Neural cell (in vitro differentiated cells): ENCODE measurements around the gene CDK11B. TPM values are rescaled to one million over a fixed set of nuclear protein-coding genes. Genes with fewer than 3 reads are reported as not detected.

ENCODE experiments used
- H2AFZ ChIP-seq: fragments of 200-600, 300-800 bp; sonication (generic), shearing (Covaris generic); 2 replicates; pipeline ENCODE4 v1.6.0; 2014; ENCODE audit warnings: low read depth, mild to moderate bottlenecking, antibody characterized with exemption, low read length, moderate library complexity
- H3F3A ChIP-seq: fragments of 200-600 bp; shearing (Covaris generic); 2 replicates; pipeline ENCODE4 v1.6.1; 2016; ENCODE audit warnings: mild to moderate bottlenecking, moderate library complexity, mixed read lengths, antibody characterized with exemption, low read length; ENCODE audit not compliant: insufficient read depth, poor library complexity, severe bottlenecking
- H3K27ac ChIP-seq: fragments of 200-600, 300-800 bp; sonication (generic), shearing (Covaris generic); 2 replicates; pipeline ENCODE4 v1.5.1; 2014; ENCODE audit warnings: mild to moderate bottlenecking, low read length, moderate library complexity
- H3K27me3 ChIP-seq: fragments of 300-800, 200-600 bp; sonication (generic), shearing (Covaris generic); 2 replicates; pipeline ENCODE4 v1.6.0; 2014; ENCODE audit warnings: mild to moderate bottlenecking, low read depth, low read length, moderate library complexity; ENCODE audit not compliant: insufficient read depth
- H3K36me3 ChIP-seq: fragments of 300-800, 200-600 bp; sonication (generic), shearing (Covaris generic); 2 replicates; pipeline ENCODE4 v1.5.1; 2014; ENCODE audit warnings: mild to moderate bottlenecking, antibody characterized with exemption, low read length, moderate library complexity; ENCODE audit not compliant: insufficient read depth
- H3K4me2 ChIP-seq: fragments of 300-800, 200-600 bp; sonication (generic), shearing (Covaris generic); 2 replicates; pipeline ENCODE4 v1.6.0; 2014; ENCODE audit warnings: mild to moderate bottlenecking, low read length
- H3K4me3 ChIP-seq: fragments of 300-800, 200-600 bp; sonication (generic), shearing (Covaris generic); 2 replicates; pipeline ENCODE4 v1.5.1; 2014; ENCODE audit warnings: mild to moderate bottlenecking, low read length, moderate library complexity
- H3K79me2 ChIP-seq: fragments of 200-600 bp; shearing (Covaris generic); replicated peaks from 2 replicates; pipeline ENCODE4 v1.6.0; 2014; ENCODE audit warnings: mild to moderate bottlenecking, low read length, moderate library complexity; ENCODE audit not compliant: insufficient read depth
- H3K9ac ChIP-seq: fragments of 300-800, 200-600 bp; sonication (generic), shearing (Covaris generic); 2 replicates; pipeline ENCODE4 v1.6.1; 2016; ENCODE audit warnings: mild to moderate bottlenecking, low read length, mixed read lengths
- H3K9me2 ChIP-seq: fragments of 200-600 bp; shearing (Covaris generic); 2 replicates; pipeline ENCODE4 v1.6.1; 2016; ENCODE audit warnings: mild to moderate bottlenecking, low read length, mixed read lengths; ENCODE audit not compliant: insufficient read depth
- H3K9me3 ChIP-seq: fragments of 200-600, 300-800 bp; sonication (generic), shearing (Covaris generic); 2 replicates; pipeline ENCODE4 v1.6.1; 2016; ENCODE audit warnings: mild to moderate bottlenecking, mixed run types, low read length, moderate library complexity, mixed read lengths
- H4K20me1 ChIP-seq: fragments of 200-600 bp; shearing (Covaris generic); 2 replicates; pipeline ENCODE4 v1.6.1; 2016; ENCODE audit warnings: mild to moderate bottlenecking, mixed run types; ENCODE audit not compliant: insufficient read depth
- CTCF ChIP-seq: fragments of 450-650 bp; IDR thresholded peaks from 2 replicates; pipeline ENCODE4 v1.5.1; 2014; ENCODE audit warnings: antibody characterized with exemption, mild to moderate bottlenecking, moderate library complexity; ENCODE audit not compliant: poor library complexity, severe bottlenecking
- EP300 ChIP-seq: fragments of 450-650 bp; conservative IDR thresholded peaks from 2 replicates; pipeline ENCODE4 v1.6.1; 2014; ENCODE audit warnings: antibody characterized with exemption, mild to moderate bottlenecking, moderate library complexity; ENCODE audit not compliant: poor library complexity, severe bottlenecking
- EZH2 ChIP-seq: fragments of 200-600, 300-800 bp; shearing (Covaris generic), sonication (generic); IDR thresholded peaks from 2 replicates; pipeline ENCODE4 v1.6.1; 2014; ENCODE audit warnings: antibody characterized with exemption, low read length, borderline replicate concordance, mild to moderate bottlenecking; ENCODE audit not compliant: insufficient read depth, poor library complexity, severe bottlenecking
- MXI1 ChIP-seq: fragments of 450-650 bp; conservative IDR thresholded peaks from 2 replicates; pipeline ENCODE4 v1.6.1; 2014; ENCODE audit warnings: antibody characterized with exemption, mild to moderate bottlenecking; ENCODE audit not compliant: poor library complexity, severe bottlenecking
- POLR2AphosphoS5 ChIP-seq: IDR thresholded peaks from 2 replicates; pipeline ENCODE4 v1.6.1; 2012
- RAD21 ChIP-seq: fragments of 450-650 bp; conservative IDR thresholded peaks from 2 replicates; pipeline ENCODE4 v1.6.1; 2014; ENCODE audit warnings: antibody characterized with exemption, mild to moderate bottlenecking, moderate library complexity
- REST ChIP-seq: IDR thresholded peaks from 2 replicates; pipeline ENCODE4 v1.6.1; 2012; ENCODE audit warnings: borderline replicate concordance
- SMC3 ChIP-seq: fragments of 450-650 bp; conservative IDR thresholded peaks from 2 replicates; pipeline ENCODE4 v1.6.1; 2014; ENCODE audit warnings: antibody characterized with exemption, mild to moderate bottlenecking, moderate library complexity; ENCODE audit not compliant: poor library complexity
- TAF1 ChIP-seq: IDR thresholded peaks from 2 replicates; pipeline ENCODE4 v1.6.1; 2012; ENCODE audit warnings: low read depth
- polyA plus RNA-seq: library from polyadenylated mRNA; depleted of rRNA; stranded (reverse); fragments of >200 nt; gene quantifications from 2 replicates; pipeline ENCODE4 v1.2.3, GENCODE V29; 2014

CDK11B gene
- polyA plus RNA-seq, 1 donor from 2014 or later, result 9.6 TPM

GRCh38 chr1:1618396-1619068, 40.3 kb downstream of the CDK11B start:
- Histone ChIP-seq H3K36me3 (no peaks in the 10 kb centered on the region), H3K27me3 (no peaks in the 10 kb centered on the region), H3K9me3 (no peaks in the 10 kb centered on the region), H3K79me2 (peaks cover 12% of the 10 kb centered on the region), H3K4me3 (no peak overlapping the region), H4K20me1 (no peaks in the 10 kb centered on the region), H3K4me2 (no peak overlapping the region), H3F3A (no peaks in the 10 kb centered on the region), H2AFZ (no peak overlapping the region), H3K27ac (no peak overlapping the region), H3K9me2 (no peaks in the 10 kb centered on the region), H3K9ac (no peak overlapping the region)
- TF ChIP-seq CTCF, result no peak
- no peak for TF ChIP-seq MXI1
- TF ChIP-seq SMC3, result no peak
- TF ChIP-seq EP300, result no peak
- TF ChIP-seq POLR2AphosphoS5, result no peak
- no peak for TF ChIP-seq RAD21
- no peak for TF ChIP-seq TAF1
- no peak for TF ChIP-seq REST
- no peak for TF ChIP-seq EZH2

DNA sequence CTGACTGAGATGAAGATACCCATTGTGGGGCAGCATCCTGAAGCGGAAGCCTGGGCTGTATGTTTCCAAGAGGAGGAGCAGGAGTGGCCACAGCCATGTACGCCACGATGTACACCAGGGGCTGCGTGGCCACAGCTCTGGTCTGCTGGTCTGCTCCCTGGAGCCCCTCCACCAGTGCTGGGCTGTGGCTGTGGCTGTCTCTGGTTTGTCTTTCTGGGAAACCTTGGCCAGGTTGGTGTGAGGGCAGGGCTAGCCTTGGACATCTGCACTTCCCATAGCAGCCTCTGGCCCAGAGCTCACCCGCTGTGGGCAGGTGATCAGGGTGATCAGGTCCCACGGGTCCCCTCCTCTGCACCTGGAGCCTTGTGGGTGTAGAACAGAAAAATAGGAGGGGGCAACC, 40.9 kb downstream of the CDK11B start:
- Histone ChIP-seq H3K9me2 (no peaks in the 10 kb centered on the region), H3K79me2 (peaks cover 13% of the 10 kb centered on the region), H3K27ac (no peak overlapping the region), H3K9ac (no peak overlapping the region), H3K36me3 (no peaks in the 10 kb centered on the region), H4K20me1 (no peaks in the 10 kb centered on the region), H3K4me3 (peak overlapping the region; percentile 100), H3K27me3 (no peaks in the 10 kb centered on the region), H3F3A (no peaks in the 10 kb centered on the region), H2AFZ (no peak overlapping the region), H3K4me2 (no peak overlapping the region), H3K9me3 (no peaks in the 10 kb centered on the region)
- TF ChIP-seq EZH2 (no peak), RAD21 (no peak), TAF1 (no peak), POLR2AphosphoS5 (no peak), MXI1 (no peak), REST (no peak), EP300 (no peak), CTCF (no peak), SMC3 (no peak)
